ENCODE measurements around the gene TEKT2. TPM values are rescaled to one million over a fixed set of nuclear protein-coding genes. Genes with fewer than 3 reads are reported as not detected.

TEKT2 gene
- total and polyA plus RNA-seq, 2 donors (not counting 3 experiments of a cell fraction or from before 2014, with no cell fraction given) = 0.38 to 0.61 TPM

DNA sequence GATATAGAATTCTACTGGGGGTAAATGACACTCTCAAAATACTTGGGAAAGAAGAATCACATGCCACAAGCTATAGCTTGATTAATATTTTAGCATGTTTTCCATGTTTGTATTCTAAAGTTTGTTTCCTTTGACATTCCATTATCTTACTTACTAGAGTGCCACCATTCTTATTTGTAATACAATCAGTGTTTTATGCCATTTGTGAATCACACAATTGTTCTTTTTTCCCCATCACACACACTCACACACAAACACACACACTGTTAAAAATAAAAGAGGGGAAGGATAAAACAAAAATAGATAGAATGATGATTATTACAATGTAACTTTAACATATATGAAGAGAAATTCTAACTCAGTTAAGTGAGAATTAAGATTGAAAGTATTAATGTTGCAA is 16.0 kb upstream of the TEKT2 start:
- intact Hi-C loops (cut with micrococcal nuclease) (no loop called here), dilution Hi-C loops (cut with MboI; ENCODE audit: extremely low pct_ligation_motif_present, low sequenced_read_pairs) (no loop called here)
- no peak overlapping the region for H3K27ac ChIP-seq (ENCODE audit: insufficient read depth, low read depth, low read length)
- H3K79me2 ChIP-seq (ENCODE audit: control insufficient read depth, insufficient read depth, low read length) = no peaks in the 10 kb centered on the region
- no peak overlapping the region for H3K4me3 ChIP-seq (replicated peaks in 1 of 3; ENCODE audit: insufficient read depth in 1 of 3, low read depth in 1 of 3, low read length in 3 of 3)
- FAIRE-seq (no peak), DNase-seq (ENCODE audit: low read depth, low spot score) (no peak)
- no peak overlapping the region for H3K9ac ChIP-seq (replicated peaks; ENCODE audit: extremely low read depth, insufficient read depth, low read length)
- no peaks in the 10 kb centered on the region for H3K9me3 ChIP-seq (replicated peaks; ENCODE audit: control insufficient read depth, insufficient read depth, low read length)
- H4K20me1 ChIP-seq (replicated peaks; ENCODE audit: control insufficient read depth, extremely low read depth, insufficient read depth, low read length) = no peaks in the 10 kb centered on the region
- H3K4me2 ChIP-seq (ENCODE audit: insufficient read depth, low read length) = no peak overlapping the region
- ChIA-PET CTCF (interaction anchor here (0.9 kb wide), 1 partner anchor 10 kb away, joined by 3 read pairs; no protein-coding TSS in a partner anchor), POLR2A (no interaction called here)
- H2AFZ ChIP-seq (ENCODE audit: low read depth, low read length) = no peak overlapping the region
- no peaks in the 10 kb centered on the region for H3K36me3 ChIP-seq (ENCODE audit: control insufficient read depth in 2 of 2, extremely low read depth in 1 of 2, insufficient read depth in 2 of 2, low read length in 2 of 2)
- no peaks in the 10 kb centered on the region for H3K4me1 ChIP-seq (ENCODE audit: control insufficient read depth, extremely low read depth, insufficient read depth, low read length)
- H3K27me3 ChIP-seq (ENCODE audit: control insufficient read depth in 2 of 2, insufficient read depth in 2 of 2, low read length in 2 of 2) = no peaks in the 10 kb centered on the region
- no peaks in the 10 kb centered on the region for H3K9me1 ChIP-seq (replicated peaks; ENCODE audit: control insufficient read depth, extremely low read depth, insufficient read depth, low read length)
- BruUV-seq (replicated peaks) = no TSS peak
- no peak for TF ChIP-seq FOS (IDR thresholded peaks at IDR 0.05; ENCODE audit: borderline replicate concordance, insufficient read depth, low read length)
- TF ChIP-seq GATA2 (IDR thresholded peaks at IDR 0.05; ENCODE audit: insufficient read depth, insufficient read length, low read depth, low read length) = no peak
- TF ChIP-seq JUN (IDR thresholded peaks at IDR 0.05; ENCODE audit: borderline replicate concordance, insufficient read depth, insufficient read length, low read depth) = no peak
- no peak for TF ChIP-seq MYC (IDR thresholded peaks at IDR 0.05; ENCODE audit: low read depth, low read length)
- no peak for TF ChIP-seq EZH2 (IDR thresholded peaks at IDR 0.05; ENCODE audit: borderline replicate concordance, low read depth, low read length, severe bottlenecking)
- no peak for TF ChIP-seq POLR2A (IDR thresholded peaks at IDR 0.05; ENCODE audit: low read depth, low read length)
- no peak for TF ChIP-seq CTCF (IDR thresholded peaks at IDR 0.05; ENCODE audit: extremely low read depth in 1 of 2, insufficient read depth in 1 of 2, low read depth in 1 of 2, low read length in 2 of 2)
- no peak for TF ChIP-seq MAX (IDR thresholded peaks at IDR 0.05; ENCODE audit: insufficient read depth, insufficient read length)
- TF ChIP-seq POLR2AphosphoS5 (IDR thresholded peaks at IDR 0.05; ENCODE audit: insufficient read depth, low read depth, low read length) = no peak
